Coronary artery (tissue), 2 donors: ENCODE data around the gene POMC.
"Not testable (repeated sequence)": the region's sequence is repeated elsewhere in the genome, so short reads cannot be mapped to it uniquely, and the experiment has no call there.

Source experiments
- DNase-seq: peaks from one replicate; pipeline ENCODE4 v3.0.0-alpha.2; 2017; ENCODE audit warnings: low spot score
- H3K27ac ChIP-seq, 2 donors: fragments of 200-600 bp; sonication (generic); one replicate each; pipeline ENCODE4 v1.5.1; 2016 to 2019
- H3K4me3 ChIP-seq: fragments of 200-600 bp; sonication (generic); 2 replicates; pipeline ENCODE4 v1.5.1; 2016; ENCODE audit warnings: mild to moderate bottlenecking, moderate library complexity
- CTCF ChIP-seq: fragments of 200-600 bp; sonication (generic); IDR thresholded peaks from one replicate; pipeline ENCODE4 v1.5.1; 2019; ENCODE audit warnings: antibody characterized with exemption

The POMC gene

GRCh38 chr2:25155401-25155800 lies 13.0 kb downstream of the POMC start:
- no peak for DNase-seq
- TF ChIP-seq CTCF, result no peak
- Histone ChIP-seq H3K4me3 (no peak overlapping the region), H3K27ac (no peak overlapping the region)

GRCh38 chr2:25151718-25152117 lies 16.7 kb downstream of the POMC start:
- no peak for TF ChIP-seq CTCF
- Histone ChIP-seq H3K27ac (no peak overlapping the region), H3K4me3 (no peak overlapping the region)
- no peak for DNase-seq

GRCh38 chr2:25150993-25151392 lies 17.4 kb downstream of the POMC start:
- H3K4me3 ChIP-seq, H3K27ac ChIP-seq, DNase-seq: not testable (repeated sequence)

GRCh38 chr2:25149646-25150045 lies 18.7 kb downstream of the POMC start:
- DNase-seq, result no peak
- Histone ChIP-seq H3K4me3 (no peak overlapping the region), H3K27ac (no peak overlapping the region)
- no peak for TF ChIP-seq CTCF

GRCh38 chr2:25146896-25147295 lies 21.5 kb downstream of the POMC start:
- TF ChIP-seq CTCF, result no peak
- H3K4me3 ChIP-seq, result no peak overlapping the region
- no peak overlapping the region for H3K27ac ChIP-seq
- no peak for DNase-seq

GRCh38 chr2:25145803-25146202 lies 22.6 kb downstream of the POMC start:
- Histone ChIP-seq H3K4me3 (no peak overlapping the region), H3K27ac (no peak overlapping the region)
- DNase-seq, result no peak
- TF ChIP-seq CTCF, result no peak

GRCh38 chr2:25141120-25141519 lies 27.3 kb downstream of the POMC start:
- TF ChIP-seq CTCF, result no peak
- DNase-seq, result no peak
- no peak overlapping the region for H3K4me3 ChIP-seq
- no peak overlapping the region for H3K27ac ChIP-seq

GRCh38 chr2:25140535-25140934 lies 27.8 kb downstream of the POMC start:
- not testable (repeated sequence) for DNase-seq, H3K4me3 ChIP-seq, H3K27ac ChIP-seq
